Upper lobe of left lung (tissue), 4 donors: ENCODE measurements around the gene KNDC1.

Source experiments
- EP300 ChIP-seq, 4 donors: sonication (generic); formaldehyde crosslinking; IDR thresholded peaks; one replicate each; pipeline ENCODE4 v1.5.1; 2017; ENCODE audit warnings: antibody characterized with exemption in 4 of 4, control low read depth in 2 of 4
- POLR2A ChIP-seq, 4 donors: fragments of 450-650 bp; IDR thresholded peaks; one replicate each; pipeline ENCODE4 v1.5.1; 2016 to 2017; ENCODE audit warnings: antibody characterized with exemption in 4 of 4, mild to moderate bottlenecking in 2 of 4
- POLR2AphosphoS5 ChIP-seq, 2 donors: sonication (generic); formaldehyde crosslinking; IDR thresholded peaks; one replicate each; pipeline ENCODE4 v1.5.1; 2017; ENCODE audit warnings: antibody characterized with exemption in 2 of 2
- TF ChIP-seq, protein P1 (sequence below), 6 experiments: fragments of 450-650 bp in 4 of 6; fragments of 200-600 bp in 2 of 6; sonication (generic) in 2 of 6; IDR thresholded peaks; one replicate each; pipeline ENCODE4 v1.5.1; 2016 to 2019; ENCODE audit warnings: antibody characterized with exemption in 6 of 6

DNA sequence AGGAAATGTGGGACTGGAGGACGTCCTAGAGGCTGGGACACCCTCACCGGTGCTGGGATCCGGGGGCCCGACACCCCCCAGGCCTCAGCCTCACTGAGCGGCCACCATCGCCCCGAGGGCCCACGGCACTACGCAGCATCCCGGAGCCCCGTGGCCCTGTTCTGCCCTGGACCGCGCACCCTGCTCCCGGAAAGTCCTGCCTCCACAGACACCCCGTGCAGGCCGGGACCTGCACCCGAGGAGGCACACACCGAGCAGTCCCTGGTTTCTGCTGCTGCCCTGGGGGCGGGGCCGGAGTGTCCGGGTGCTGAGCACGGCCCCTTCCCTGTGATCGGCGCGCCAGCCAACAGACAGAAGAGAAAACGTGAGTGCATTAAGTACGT is 18.1 kb upstream of the KNDC1 start:
- TF ChIP-seq, protein P1, sequence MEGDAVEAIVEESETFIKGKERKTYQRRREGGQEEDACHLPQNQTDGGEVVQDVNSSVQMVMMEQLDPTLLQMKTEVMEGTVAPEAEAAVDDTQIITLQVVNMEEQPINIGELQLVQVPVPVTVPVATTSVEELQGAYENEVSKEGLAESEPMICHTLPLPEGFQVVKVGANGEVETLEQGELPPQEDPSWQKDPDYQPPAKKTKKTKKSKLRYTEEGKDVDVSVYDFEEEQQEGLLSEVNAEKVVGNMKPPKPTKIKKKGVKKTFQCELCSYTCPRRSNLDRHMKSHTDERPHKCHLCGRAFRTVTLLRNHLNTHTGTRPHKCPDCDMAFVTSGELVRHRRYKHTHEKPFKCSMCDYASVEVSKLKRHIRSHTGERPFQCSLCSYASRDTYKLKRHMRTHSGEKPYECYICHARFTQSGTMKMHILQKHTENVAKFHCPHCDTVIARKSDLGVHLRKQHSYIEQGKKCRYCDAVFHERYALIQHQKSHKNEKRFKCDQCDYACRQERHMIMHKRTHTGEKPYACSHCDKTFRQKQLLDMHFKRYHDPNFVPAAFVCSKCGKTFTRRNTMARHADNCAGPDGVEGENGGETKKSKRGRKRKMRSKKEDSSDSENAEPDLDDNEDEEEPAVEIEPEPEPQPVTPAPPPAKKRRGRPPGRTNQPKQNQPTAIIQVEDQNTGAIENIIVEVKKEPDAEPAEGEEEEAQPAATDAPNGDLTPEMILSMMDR (IDR thresholded peaks at IDR 0.05): no peak
- no peak for TF ChIP-seq EP300 (IDR thresholded peaks at IDR 0.05)
- TF ChIP-seq POLR2AphosphoS5 (IDR thresholded peaks at IDR 0.05): no peak
- TF ChIP-seq POLR2A (IDR thresholded peaks at IDR 0.05): no peak
